Activated gamma-delta T cell treated with Interleukin-2 at 50 U/mL for 16 hours (primary cell): Measurements from ENCODE around the gene PEMT.
A peak's percentile ranks its signal among the peaks of the same experiment; 100 is the strongest.
"Not testable (repeated sequence)": the region's sequence is repeated elsewhere in the genome, so short reads cannot be mapped to it uniquely, and the experiment has no call there.

Source experiments
- DNase-seq: peaks from one replicate; pipeline ENCODE4 v3.0.0-alpha.2; 2020

Gene PEMT

GRCh38 chr17:17591355-17592298 lies at the start of gene PEMT:
Gene PEMT (minus strand): TSS chr17:17591708. CDS start chr17:17591626, 82 bp downstream.
- peak; percentile 92 for DNase-seq

DNA sequence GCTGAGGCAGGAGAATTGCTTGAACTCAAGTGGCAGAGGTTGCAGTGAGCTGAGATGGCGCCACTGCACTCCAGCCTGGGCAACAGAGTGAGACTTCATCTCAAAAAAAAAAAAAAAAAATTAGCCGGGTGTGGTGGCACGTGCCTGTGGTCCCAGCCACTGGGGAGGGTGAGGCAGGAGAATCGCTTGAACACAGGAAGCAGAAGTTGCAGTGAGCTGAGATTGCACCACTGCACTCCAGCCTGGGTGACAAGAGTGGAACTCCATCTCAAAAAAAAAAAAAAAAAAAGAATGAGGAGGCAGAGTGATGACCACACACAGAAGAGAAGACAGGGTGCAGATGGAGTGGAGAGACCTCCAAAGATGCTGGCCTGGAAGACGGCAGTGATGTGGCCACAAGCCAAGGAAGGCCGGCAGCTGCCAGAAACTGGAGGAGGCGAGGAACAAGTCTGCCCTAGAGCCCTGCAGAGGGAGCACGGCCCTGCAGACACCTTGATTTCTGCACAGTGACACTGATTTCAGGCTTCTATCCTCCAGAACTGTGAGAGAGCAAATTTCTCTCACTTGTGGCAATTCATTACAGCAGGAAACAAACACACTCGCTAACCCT lies 48.3 kb upstream of the PEMT start:
- DNase-seq: not testable (repeated sequence)

- no peak for DNase-seq
Observed at GRCh38 chr17:17638467-17638866, 47.0 kb upstream of the PEMT start.

- no peak for DNase-seq
Observed at GRCh38 chr17:17636272-17636885, 44.9 kb upstream of the PEMT start.

DNA sequence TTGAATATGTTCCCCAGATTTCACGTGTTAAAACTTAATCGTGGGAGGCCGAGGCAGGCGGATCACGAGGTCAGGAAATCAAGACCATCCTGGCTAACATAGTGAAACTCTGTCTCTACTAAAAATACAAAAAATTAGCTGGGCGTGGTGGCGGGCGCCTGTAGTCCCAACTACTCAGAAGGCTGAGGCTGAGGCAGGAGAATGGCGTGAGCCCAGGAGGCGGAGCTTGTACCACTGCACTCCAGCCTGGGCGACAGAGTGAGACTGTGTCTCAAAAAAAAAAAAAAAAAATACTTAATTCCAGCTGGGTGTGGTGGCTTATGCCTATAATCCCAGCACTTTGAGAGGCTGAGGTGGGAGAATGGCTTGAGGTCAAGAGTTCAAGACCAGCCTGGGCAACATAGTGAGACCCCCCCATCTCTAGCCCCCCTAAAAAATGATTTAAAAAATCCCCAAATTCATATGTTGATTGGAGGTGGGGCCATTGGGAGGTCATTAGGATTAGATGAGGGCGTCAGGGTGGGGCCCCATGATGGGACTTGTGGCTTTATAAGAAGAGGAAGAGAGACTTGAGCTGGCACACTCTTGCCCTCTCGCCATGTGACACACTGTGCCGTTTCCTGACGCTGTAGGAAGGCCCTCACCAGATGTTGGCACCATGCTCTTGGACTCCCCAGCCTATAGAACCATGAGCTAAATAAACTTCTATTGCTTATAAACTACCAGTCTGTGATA lies 44.2 kb upstream of the PEMT start:
- DNase-seq: not testable (repeated sequence)

GRCh38 chr17:17635126-17635525 lies 43.6 kb upstream of the PEMT start:
- no peak for DNase-seq

GRCh38 chr17:17633310-17633709 lies 41.8 kb upstream of the PEMT start:
- DNase-seq: no peak

DNA sequence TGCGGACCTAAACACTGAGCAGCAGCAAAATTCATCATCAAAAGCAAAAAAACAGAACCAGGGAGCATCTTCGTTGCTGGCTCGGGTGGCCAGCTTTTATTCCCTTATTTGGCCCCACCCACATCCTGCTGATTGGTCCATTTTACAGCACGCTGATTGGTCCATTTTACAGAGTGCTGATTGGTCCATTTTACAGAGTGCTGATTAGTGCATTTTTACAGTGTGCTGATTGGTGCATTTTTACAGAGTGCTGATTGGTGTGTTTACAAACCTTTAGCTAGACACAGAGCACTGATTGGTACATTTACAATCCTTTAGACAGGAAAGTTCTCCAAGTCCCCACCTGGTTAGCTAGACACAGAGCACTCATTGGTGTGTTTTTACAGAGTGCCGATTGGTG lies 41.2 kb upstream of the PEMT start:
- DNase-seq: not testable (repeated sequence)

DNA sequence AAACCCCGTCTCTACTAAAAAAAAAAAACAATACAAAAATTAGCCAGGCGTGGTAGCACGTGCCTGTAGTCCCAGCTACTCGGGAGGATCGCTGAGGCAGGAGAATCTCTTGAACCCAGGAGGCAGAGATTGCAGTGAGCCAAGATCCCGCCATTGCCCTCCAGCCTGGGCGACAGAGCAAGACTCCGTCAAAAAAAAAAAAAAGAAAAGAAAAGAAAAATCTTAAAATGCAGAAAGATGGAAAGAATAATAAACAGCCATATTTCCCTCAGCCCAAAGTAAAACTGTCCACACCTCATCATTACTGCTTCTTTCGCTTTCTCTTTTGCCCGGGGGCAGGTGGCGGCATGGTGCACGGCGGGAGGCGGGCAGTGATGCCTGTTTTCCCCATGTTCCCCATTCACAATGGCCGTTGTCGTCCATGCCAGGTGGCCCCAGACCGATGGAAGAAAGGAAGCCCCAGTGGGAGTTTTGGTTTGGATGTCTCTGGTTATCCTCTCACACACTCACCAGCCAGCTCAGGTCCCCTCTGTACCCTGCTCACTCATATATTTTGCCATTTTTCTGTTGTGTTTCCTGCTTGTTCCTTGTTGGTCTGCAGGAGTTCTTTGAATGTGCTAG lies 37.0 kb upstream of the PEMT start:
- peak; percentile 36 for DNase-seq

- DNase-seq: no peak
Observed at GRCh38 chr17:17626840-17627239, 35.3 kb upstream of the PEMT start.

DNA sequence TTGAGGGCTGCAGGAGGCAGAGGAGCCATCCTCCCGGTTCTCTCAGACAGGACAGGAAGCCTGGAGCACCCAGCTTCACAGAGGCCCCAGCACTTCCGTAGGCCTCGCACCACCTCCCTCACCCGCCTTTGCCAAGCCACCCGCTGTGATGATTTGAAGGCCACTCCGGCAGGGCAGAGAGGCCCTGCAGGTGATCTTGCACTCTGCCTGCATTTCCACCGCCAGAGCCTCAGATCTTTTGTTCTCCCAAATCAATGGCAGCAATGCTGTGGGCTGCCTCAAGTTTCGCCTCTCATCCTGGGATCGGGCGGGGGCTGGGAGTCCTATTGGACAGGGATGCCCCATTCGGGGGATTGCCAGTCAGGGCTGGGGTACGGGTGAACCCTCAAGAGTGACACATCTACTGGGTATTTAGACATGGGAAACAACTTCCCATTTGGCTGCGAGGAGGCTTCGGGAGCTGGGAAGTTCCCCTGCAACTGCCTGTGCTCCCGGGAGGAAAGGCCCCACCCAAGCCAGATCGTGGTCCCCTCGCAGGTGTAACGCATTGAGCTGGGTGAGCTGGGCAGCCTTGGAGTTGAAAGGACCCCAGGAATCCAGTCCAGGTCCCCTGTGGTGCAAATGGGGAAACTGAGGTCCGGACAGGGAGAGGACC lies 34.8 kb upstream of the PEMT start:
- no peak for DNase-seq

DNA sequence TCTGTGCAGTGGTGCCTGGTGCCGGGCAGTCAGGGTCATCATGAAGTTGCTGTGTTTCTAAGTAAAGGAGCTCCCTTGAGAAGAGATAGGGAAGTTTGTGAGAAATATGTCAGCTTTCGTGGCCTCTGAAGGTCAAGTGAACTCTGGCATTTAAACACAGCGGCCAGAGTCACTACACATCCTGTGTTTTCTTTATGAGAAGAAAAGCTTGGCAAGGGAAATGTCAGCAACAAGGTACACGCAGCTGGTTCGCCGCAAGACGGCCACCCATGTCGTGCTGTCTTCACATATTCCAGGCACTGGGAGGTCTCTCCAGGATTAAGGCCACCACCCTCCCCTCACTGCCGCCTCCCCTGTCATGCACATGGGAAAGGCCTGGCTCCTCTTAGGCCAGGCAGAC lies 33.2 kb upstream of the PEMT start:
- DNase-seq: no peak

GRCh38 chr17:17623904-17624303 lies 32.4 kb upstream of the PEMT start:
- DNase-seq: no peak

- no peak for DNase-seq
Observed at GRCh38 chr17:17621254-17621653, 29.7 kb upstream of the PEMT start.

- DNase-seq: peak; percentile 48
Observed at GRCh38 chr17:17613708-17614114, 22.2 kb upstream of the PEMT start.

- DNase-seq: no peak
Observed at GRCh38 chr17:17612085-17613022, 20.8 kb upstream of the PEMT start.

DNA sequence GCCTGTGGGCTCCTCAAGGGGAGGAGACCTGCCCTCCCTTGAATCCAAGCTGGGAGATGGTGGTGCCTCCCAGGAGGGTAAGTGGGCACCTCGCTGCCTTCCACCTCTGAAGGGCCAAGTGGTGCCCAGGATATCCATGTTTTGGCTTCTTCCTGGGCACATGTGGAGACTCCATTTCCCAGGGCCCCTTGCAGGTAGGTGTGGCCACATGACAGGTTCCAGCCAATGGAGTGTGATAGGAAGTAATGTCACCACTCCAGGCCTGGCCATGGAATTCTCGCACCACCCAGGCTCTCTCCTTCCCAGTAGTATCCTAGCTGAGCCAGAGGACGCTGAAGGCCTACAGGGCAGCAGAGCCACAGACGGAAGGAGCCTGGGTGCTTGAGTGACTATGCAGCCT lies 17.6 kb upstream of the PEMT start:
- no peak for DNase-seq

DNA sequence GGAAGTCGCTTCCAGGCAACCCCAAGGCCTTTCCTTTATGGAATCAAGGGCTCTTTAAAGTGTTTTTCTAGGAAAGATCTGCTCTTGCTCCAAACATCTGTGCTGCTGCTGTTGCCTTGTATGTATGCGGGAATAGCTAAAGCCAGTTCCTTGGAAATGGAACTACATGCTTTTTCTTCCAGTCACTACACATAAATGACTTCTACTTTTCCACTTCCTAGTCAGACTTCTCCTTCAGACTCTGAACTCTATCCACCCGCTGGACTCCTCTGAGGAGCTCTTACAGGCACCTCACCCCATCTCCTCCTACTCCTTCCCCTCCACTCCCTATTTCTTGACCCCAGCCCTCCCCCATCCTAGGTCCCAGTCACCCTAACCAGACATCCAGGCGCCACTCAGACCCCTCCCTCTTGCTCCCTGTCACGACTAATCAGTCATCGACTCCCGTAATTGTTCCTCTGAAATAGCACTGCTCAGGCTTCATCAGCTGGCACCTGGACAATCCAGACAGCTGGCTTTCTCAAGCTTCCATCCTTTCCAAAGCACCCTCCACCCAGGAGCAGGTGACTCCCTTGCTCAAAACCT lies 15.0 kb upstream of the PEMT start:
- DNase-seq: no peak

DNA sequence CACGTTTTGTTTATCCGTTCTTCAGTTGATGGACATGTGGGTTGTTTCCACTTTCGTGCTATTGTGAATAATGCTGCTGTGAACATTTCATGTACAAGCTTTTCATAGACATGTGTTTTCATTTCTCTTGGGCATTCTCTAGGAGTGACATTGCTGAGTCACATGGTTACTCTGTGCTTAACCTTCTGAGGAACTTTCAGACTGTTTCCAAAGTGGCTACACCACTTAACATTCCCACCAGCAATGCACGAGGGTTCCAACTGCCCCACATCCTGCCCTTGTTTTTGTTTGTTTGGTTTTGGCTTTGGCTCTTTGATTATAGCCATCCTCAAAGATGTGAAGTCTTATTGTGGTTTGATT lies 14.2 kb upstream of the PEMT start:
- DNase-seq: no peak

DNA sequence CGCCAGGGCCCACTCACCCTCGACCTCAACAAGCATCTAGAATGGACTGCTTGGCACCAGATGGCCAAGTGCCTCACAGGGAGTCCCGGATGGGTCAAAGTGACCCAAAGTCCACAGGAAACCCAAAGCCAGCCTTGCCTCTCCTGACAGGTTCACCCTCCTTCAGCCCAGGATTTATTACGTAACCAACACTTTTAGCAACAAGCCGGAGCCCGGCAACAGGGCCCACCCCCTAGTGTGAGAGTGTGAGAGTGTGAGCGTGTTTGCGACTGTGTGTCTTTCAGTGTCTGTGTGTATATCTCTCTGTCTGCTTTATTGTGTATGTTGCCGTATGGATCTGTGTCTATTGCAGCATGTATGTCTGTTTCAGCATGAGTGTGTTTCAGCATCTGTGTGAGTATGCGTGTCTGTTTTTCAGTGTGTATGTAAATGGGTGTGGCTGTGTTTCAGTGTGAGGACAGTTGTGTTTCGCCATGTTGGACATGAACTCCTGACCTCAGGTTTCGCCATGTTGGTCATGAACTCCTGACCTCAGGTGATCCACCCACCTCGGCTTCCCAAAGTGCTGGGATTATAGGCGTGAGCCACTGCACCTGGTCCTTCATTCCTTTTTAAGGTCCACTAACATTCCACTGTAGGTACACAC lies 13.7 kb upstream of the PEMT start:
- no peak for DNase-seq
